ENCODE measurements around the gene VMP1.
"Not testable (repeated sequence)": the region's sequence is repeated elsewhere in the genome, so short reads cannot be mapped to it uniquely, and the experiment has no call there.

The VMP1 gene

DNA sequence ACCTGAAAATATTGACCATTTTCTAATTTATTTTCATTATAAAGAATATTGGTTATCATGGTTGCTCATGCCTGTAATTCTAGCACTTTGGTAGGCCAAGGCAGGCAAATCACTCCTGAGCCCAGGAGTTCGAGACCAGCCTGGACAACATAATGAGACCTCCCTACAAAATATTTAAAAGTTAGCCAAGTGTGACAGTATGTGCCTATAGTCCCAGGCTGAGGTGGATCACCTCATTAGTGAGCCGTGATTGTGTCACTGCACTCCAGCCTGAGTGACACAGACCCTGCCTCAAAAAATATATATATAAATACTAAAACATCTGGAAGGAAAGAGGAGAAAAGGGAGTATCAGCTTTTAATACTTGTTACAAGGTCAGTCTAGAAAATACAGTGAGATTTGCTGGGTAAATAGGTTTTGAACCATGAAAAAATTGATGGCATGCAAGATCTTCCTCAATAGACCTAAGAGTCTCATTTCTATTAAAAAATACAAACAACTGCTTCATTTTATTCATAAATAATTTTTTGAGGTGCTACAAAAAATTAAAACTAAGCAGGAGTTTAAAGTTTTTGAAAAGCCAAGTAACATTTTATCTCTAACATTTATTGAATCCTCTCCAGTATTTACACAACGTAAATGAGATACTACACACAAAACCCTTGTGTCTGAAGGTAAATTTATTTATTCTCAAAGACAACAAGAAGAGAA, 137.6 kb downstream of the VMP1 start:
- DNase-seq, result peak in 1 of 2 experiments; percentile 15

DNA sequence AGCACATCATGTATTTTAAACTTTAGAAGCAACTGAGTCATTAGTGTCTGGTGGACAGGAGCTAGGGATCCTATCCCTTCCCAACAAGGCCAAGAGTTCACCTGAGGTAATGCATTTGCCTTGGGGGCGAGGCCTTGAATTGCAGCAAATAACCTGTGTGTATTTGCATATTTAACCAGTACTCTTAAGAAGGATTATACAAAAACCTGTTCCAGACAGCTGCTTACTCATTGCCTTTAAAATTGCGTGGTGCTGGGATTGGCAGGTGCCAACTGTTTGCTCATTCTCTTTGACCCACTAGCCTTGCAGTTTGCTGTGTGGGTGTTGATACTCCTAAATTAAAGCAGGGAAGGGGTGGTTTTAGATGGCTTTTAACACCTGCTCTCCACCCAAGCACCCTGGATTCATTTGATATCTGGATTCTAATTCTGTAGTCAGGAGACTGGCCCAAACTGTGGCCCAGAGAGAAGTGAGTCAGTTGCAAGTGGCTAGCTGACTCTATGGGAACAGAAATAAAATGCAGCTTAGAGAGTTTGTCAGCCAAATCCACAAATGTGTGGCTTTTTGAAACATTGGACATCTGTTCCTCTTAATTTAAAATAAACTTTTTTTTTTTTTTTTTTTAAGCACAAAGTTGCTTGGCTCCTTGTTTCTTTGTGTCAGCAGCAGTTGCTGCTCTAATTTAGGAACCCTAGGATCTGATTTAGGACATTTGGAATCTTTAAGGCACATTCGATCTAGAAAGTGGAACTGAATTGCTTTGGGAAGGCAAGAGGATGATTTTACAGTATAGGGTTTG, 138.3 kb downstream of the VMP1 start:
- DNase-seq, result peak; percentile 46 to 51

DNA sequence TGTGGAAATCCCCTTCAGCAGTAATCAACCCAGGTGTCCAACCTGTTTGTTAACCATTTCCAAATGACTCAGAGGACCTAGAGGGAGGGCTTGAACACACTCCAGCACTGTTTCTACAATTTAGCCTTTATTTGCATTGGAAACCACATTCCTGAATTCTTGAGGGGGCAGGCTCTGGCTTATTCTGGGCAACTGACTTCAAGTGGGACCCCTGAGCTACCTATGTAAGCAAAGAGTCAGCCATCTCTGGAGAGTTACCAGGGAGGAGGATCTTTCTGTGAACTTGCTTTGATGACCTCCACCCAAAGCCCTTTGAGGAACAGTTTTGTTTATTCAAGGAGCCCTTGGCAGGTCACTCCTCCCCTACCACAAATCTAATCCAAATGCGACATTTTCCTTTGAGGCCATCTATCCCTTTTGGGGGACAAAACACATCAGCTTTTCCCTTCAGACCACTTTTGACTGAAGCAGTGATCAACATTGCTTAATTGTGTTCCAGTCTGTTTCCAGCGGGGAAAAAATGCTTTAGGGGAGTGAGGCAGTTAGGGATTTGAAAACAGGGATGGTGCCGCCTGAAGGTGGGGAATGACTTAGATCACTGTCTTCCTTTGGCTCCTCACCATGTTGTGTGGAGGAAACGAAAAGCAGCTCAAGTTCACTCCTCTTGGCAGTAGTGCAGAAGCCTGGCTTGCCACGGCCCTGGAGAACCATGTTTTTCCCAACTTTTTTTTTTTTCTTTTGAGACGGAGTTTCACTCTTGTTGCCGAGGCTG, 139.1 kb downstream of the VMP1 start:
- no peak for DNase-seq

DNA sequence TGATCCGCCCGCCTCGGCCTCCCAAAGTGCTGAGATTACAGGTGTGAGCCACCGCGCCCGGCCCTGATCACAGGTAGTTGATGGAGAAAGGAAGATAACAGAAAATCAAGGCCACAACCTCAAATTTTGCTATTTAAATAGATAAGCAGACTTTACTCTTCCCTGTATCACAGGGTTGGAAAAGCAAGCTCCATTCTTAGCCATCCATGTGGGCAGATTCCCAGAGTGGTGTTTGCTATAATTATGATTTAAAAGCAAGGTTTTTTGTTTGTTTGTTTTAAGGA, 140.9 kb downstream of the VMP1 start:
- DNase-seq, result no peak

DNA sequence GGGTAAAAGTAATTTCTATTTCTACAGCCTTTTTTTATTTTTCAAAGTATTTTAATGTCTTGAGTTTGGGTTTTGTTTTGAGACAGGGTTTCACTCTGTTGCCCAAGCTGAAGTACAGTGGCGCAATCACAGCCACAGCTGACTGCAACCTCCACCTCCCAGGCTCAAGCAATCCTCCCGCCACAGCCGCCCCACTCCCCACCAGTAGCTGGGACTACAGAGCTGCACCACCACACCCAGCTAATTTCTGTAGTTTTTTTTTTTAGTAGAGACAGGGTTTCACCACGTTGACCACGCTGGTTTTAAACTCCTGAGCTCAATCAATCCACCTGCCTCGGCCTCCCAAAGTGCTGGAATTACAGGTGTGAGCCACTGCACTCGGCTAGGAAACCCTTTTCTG, 141.3 kb downstream of the VMP1 start:
- no peak for DNase-seq

DNA sequence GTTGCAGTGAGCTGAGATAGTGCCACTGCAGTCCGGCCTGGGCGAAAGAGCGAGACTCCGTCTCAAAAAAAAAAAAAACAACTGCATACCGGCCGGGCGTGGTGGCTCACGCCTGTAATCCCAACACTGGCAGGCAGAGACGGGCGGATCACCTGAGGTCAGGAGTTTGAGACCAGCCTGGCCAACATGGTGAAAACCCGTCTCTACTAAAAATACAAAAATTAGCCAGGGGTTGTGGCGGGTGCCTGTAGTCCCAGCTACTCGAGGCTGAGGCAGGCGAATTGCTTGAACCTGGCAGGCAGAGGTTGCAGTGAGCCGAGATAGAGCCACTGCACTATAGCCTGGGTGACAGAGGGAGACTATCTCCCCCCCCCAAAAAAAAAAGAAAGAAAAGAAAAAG, 142.9 kb downstream of the VMP1 start:
- DNase-seq, result not testable (repeated sequence)

DNA sequence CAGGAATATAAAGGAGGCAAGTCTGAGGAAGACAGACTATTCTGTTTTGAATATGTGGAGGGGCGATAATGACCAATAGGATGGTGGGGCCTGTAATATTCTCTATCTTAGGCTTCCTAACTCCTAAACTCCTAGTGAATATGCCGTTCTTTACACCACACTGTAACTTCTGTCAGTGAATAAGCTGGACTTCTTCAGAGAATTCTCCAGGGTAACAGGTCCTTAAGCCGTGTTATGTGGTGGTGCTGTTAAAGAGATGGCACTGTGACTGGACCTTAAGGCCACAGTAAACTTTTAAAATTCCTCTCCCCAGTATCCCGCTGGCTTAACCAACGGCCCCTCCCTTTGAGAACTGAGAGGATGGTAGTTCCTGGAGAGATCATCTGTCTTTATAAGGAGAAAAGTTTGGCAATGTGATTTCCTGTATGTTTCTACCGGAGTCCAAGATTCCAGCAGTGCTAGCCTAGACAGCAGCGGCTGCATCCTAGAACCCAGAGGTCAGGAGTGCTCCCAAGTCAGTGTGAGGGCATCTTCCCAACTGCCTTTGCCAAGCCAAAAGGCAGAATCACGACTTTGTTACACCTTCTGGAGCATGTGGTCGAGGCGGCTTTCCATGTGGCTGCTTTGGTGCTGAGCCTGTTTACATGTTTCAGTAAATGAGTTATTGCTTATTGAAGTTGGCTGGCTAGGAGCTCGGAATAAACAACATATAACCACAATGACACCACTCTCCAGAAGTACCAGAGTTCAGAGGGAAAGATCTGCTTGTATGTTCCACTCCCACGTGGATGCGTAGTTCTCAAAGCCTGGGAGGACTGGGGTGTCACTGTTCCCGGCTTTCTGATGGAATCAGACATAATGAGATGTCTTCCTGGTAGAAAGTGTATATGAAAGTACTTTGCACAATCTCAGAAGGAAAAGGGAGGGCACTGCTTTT, 144.3 kb downstream of the VMP1 start:
- DNase-seq, result no peak

DNA sequence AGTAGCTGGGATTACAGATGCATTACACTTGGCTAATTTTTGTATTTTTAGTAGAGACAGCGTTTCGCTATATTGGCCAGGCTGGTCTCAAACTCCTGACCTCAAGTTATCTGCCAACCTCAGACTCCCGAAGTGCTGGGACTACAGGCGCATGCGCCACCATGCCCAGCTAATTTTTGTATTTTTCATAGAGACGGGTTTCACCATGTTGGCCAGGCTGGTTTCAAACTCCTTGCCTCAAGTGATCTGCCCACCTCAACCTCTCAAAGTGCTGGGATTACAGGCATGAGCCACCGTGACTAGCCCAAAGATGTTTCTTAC, 145.4 kb downstream of the VMP1 start:
- not testable (repeated sequence) for DNase-seq

DNA sequence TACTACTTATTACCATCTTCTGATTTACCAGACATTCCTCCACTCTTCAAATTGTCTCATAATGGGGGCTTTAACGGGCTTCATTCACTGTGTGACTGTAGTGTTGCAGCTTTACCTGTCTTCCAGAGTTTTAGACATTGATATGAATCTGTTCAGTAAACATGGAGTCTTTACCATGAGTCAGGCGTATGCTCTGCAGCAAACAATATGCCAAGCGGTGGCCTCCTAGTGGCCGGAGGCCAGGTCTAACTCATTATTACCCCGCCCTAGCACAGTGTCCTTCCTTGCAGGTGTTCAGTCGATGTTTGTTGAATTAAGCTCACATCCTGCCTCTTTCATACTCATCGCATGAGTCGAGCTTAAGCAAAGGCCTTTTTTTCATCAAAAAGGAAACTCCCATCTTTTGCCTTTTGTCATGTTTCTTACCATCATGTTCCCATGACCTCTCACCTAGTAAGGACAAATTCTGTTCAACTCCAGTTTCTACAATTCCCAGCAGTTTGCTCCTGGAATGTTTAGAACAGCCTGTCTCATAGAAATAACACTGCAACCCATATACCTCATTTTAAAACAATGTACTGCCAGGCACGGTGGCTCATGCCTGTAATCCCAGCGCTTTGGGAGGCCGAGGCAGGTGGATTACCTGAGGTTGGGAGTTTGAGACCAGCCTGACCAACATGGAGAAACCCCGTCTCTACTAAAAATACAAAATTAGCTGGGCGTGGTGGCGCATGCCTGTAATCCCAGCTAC, 145.9 kb downstream of the VMP1 start:
- DNase-seq, result peak; percentile 55 to 60

DNA sequence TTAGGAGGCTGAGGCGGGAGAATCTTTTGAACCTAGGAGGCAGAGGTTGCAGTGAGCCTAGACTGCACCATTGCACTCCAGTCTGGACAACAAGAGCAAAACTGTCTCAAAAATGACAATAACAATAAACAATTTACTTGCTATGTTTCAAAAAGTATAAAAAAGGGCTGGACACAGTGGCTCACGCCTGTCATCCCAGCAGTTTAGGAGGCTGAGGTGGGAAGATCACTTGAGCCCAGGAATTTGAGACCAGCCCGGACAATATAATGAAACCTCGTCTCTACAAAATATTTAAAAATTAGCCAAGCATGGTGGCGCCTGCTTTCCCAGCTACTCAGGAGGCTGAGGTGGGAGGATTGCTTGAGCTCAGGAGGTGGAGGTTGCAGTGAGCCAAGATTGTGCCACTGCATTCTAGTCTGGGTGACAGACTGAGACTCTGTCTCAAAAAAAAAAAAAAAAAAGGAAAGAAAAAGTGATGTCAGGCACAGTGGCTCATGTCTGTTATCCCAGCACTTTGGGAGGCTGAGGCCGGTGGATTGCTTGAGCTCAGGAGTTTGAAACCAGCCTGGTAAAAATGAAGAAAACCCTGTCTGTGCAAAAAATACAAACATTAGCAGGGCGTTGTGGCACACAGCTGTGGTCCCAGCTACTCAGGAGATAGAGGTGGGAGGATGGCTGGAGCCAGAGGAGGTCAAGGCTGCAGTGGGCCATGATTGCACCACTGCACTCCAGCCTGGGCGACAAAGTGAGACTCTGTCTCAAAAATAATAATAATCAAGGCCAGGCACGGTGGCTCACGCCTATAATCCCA, 146.7 kb downstream of the VMP1 start:
- DNase-seq, result not testable (repeated sequence)

DNA sequence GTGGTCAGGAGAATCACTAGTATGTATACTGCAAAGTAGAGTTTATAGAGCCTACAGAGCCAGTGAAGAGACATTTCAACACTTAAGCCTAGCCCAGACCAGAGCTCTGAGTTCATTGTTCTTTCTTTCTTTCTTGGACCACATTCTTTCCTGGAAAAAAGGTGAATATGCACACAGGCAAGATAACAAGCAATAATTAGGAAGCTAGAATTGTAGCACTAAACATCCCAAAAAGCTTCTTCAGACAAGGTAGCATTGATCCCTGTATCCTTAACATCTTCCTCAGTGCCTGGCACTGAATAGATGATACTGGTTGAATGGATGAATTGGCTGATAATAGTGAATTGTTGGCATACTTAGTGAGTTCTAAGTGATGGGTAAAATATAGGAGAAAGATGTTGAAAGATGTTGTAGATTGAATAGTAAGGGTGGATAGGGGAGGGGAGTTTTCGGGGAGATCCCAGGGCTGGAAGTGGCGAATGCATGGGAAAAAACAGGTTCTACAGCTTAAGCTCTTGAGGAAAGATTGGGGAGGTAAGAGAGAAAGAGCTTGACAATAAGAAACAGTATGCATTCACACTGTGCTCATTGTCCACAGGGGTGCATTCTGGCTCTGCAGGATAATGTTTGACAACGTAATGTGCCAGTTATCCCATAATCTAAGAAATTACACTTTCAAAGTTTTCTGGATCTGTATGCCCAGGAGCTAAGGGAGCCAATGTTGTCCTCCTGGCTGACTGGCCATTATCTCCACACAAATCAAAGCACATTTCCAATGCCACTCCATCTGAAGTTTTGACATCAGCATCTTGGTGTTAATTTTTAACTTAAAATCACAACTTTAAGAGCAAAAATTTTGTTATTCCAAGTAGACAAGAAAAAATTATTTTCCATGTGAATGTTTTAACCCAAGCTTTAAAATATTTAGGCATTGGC, 149.7 kb downstream of the VMP1 start:
- no peak for DNase-seq

DNA sequence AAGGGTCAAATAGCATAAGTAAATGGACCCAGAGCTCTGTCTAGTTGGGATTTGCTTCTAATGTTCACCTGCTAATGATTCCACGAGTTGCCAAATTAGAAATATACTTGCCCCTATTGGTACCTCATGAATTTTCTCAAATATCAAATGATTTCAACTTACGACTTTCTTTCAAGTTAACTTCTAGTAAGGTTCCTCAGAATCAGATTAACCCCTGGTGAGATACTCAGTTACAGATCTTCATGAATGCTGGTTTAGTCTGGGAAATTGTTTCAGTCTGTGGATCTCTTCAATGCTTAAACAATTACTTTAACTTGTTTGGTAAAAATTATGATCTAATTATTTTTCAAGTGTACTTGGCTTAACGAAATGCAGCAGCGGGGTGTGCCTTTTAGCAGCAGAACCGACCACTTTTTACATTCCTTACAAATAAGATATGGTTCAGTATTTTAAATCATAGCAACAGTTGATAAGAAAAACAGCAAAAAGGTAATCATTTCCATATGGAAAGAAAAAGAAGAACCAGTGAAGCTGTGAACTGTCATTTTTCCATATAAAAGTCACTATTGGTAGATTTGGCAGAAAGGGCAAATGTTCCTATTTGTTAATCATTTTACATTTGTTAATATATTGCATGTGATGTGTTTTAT, 150.8 kb downstream of the VMP1 start:
- DNase-seq, result no peak

DNA sequence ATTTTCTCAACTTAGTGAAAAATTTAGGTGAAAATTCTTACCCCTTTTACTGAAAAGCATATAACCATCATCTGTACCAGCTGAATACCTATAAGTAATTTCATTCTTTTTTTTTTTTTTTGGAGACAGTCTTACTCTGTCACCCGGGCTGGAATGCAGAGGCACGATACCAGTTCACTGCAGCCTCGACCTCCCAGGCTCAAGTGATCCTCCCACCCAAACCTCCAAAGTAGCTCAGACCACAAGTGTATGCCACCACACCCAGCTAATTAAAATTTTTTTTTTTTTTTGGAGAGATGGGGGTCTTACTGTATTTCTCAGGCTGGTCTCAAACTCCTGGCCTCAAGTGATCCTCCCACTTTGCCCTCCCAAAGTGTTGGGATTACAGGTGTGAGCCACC, 151.5 kb downstream of the VMP1 start:
- no peak for DNase-seq

DNA sequence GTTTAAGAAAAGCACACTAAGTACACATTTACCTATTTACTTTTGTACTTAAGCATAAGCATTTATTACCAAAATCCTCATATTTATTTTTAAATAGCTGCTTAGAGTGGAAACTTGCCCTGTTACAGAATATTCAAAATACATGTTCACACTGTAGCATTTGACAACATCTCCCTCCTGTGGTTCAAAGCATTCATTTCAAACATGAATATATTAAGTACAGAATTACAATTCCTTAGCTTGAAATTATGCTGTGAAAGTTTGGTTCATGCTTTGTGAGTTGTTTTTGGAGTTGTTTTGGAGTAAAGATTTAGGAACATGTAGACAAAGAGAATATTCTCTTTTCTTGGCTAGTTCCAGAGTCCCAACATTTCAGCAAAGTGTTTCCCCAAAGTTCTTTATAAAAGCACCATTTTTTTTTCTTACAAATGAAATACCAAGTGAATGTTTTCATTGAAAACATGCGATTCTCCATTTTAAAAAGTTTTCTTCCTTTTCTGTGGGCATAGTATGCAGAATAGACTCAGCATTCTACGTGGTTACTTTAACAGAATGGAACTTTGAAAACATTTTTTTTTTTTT, 152.1 kb downstream of the VMP1 start:
- DNase-seq, result no peak

DNA sequence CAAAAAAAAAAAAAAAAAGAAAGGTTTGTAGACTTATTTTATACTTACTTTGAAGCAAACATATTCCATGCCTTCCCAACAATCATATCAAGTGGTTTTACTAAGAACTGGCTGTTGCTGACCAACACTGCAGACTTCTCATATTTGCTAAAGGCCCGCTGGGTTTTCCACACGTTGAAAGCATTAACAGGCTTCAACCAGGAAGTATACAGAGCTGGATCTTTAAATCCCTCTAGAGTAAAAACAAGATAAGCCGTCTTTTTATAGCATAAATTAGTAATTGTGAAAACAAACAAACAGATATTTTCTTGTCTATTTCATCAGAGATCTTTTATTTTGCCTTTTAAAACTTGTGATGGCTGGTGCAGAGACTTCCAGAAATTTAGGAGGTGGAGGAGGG, 156.2 kb downstream of the VMP1 start:
- DNase-seq, result no peak

DNA sequence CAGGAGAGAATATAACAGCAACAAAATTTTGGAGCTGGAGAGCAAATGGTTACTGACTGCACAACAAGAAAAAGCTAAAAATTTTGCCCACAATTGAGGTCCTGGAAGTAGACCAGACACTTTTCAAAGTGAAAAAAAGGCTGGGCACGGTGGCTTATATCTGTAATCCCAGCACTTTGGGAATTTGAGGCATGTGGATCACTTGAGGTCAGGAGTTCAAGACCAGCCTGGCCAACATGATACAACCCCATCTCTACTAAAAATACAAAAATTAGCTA, 162.4 kb downstream of the VMP1 start:
- no peak for DNase-seq

DNA sequence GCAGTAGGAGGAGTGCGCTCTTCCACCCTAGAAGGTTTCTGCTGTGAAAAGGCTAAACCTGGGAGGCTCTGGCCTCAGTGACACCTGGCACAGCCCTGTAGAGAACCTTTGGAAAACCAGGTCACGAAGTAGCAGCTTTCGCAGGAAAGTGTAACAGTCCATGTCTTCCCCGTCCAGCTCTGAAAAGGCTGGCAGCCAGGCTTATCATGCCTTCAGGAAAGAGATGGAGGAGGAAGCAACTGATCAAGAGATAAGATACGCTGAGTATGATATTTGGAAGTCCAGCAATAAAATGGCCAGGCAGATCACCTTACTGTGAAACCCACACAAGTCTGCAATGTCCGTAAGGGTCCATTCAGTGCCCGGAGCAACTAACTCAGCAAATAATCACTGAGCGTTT, 163.0 kb downstream of the VMP1 start:
- no peak for DNase-seq

DNA sequence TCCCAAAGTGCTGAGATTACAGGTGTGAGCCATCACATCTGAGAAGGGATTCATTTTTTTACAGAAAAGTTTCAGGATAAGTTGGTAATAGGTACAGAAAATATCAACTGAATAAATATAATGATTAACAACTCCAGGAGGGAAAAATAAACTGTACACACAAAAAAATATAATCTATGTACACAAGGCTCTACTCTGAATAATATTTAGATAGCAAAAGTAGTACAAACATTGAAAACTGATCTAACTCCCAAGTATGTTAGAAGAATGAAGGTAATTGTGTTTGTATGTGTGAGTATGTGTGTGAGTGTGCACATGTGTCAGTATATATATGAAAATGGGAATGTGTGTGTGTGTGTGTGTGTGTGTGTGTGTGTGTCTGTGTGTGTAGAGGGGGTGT, 164.9 kb downstream of the VMP1 start:
- no peak for DNase-seq

DNA sequence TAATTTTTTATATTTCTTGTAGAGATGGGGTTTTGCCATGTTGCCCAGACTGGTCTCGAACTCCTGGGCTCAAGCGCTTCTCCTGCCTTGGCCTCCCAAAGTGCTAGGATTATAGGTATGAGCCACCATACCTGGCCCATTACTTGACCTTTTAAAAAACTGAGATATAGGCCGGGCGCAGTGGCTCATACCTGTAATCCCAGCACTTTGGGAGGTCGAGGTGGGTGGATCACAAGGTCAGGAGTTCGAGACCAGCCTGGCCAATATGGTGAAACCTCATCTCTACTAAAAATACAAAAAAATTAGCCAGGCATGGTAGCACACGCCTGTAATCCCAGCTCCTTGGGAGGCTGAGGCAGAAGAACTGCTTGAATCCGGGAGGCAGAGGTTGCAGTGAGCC, 166.0 kb downstream of the VMP1 start:
- not testable (repeated sequence) for DNase-seq

DNA sequence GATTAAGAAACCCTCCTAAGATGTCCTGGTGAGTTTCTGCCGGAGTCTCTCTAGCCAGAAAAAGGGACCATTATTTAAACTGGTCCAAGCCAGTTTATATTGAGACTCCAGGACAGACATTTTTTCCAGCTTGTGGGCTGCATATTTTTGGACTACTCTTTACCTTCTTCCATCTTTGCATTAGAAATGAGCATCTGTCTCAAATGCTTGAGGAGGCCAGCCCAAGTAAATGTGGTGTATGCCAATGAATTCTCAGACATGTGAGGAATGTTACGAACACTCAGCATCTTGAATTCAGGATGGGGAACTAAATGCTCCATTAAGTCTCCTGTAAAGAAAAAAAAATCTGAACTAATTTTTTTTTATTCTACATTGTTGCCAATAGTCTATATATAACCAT, 166.9 kb downstream of the VMP1 start:
- no peak for DNase-seq
